Measurements from ENCODE around the gene SYTL3. TPM values are rescaled to one million over a fixed set of nuclear protein-coding genes. Genes with fewer than 3 reads are reported as not detected.

SYTL3 gene
- total and polyA plus RNA-seq, 2 of the 8 experiments (the other 6 are each of a cell fraction or from before 2014, with no cell fraction given) = 0.27 to 0.99 TPM

DNA sequence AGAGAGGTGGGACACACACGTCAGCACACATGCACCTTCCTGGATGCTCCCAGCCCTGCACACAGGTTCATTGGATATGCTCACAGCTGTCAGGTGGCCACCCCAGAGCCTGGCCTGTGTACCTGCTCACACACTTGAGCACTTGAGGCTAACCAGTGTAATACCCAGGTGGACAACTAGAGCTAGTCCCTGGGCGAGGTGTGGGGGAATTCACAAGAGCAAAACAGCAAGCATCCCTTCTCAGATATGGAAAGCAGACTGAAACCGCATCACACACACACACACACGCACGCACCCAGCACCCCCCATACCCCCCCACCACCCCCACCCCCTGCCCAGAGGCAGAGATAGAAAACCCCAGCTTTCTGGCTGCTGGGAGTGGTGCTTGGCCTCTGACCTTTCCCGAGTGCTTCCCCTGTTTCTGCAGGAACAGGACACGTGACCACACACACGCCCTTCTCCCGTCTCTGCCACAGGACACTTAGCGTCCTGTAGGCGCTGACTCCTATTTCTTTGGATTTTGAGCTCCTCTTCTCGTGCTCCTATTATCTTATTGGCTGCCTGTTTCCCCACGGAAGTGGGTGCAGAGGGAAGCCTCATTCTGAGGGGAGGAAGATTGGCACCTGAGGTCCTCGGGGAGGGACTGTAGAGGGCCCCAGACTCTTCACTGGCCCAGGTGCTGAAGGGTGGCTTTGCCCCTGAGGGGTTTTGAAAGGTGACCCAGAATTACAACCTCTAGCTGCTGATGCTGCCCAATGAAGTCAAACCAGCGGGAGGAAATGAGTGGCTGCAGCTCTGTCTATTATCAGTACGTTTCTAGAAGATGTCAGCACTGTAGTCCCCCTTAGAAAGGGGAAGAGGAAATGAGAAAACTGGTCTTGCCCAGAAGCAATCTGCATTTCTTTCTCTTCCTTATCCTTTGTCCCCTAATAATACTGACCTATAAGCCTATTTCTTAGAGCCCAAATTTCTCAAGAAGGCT is 65.8 kb downstream of the SYTL3 start:
- no peak overlapping the region for H3K23ac ChIP-seq (ENCODE audit: insufficient read length)
- TF ChIP-seq ASH2L (IDR thresholded peaks at IDR 0.05; ENCODE audit: low read length) = no peak
- TF ChIP-seq, protein P1, sequence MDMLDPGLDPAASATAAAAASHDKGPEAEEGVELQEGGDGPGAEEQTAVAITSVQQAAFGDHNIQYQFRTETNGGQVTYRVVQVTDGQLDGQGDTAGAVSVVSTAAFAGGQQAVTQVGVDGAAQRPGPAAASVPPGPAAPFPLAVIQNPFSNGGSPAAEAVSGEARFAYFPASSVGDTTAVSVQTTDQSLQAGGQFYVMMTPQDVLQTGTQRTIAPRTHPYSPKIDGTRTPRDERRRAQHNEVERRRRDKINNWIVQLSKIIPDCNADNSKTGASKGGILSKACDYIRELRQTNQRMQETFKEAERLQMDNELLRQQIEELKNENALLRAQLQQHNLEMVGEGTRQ (IDR thresholded peaks at IDR 0.05; ENCODE audit: low read length) = peak; percentile 29; the same call in 1 of the 2 replicates
- no peak overlapping the region for H2BK12ac ChIP-seq (ENCODE audit: low read depth, low read length)
- ChIA-PET POLR2A (ENCODE audit: partially characterized antibody) (interaction anchor here (1.1 to 2.1 kb wide), 5 partner anchors 49 to 104 kb away, joined by 3 to 8 read pairs (median 4); partner anchors contain the start of gene EZR), CTCF (ENCODE audit: partially characterized antibody) (interaction anchor here (0.8 to 4.9 kb wide), 14 partner anchors 8 to 284 kb away, joined by 3 to 37 read pairs (median 4); partner anchors contain the start of gene RSPH3)
- no peak overlapping the region for H3K56ac ChIP-seq (replicated peaks; ENCODE audit: insufficient read length, low read depth, low read length)
- H4K91ac ChIP-seq (replicated peaks; ENCODE audit: insufficient read length, low read length) = no peak overlapping the region
- H2BK20ac ChIP-seq (ENCODE audit: low read length) = no peak overlapping the region
- WGBS, 2 experiments (ENCODE audit: extremely low coverage in 1 of 2, insufficient coverage in 1 of 2, insufficient read length in 1 of 2, insufficient replicate concordance in 2 of 2, low coverage in 1 of 2, low lambda C conversion rate in 2 of 2, missing lambda C conversion rate in 1 of 2) = 78% methylated on average over 13 of the region's 16 CpGs; no CpG with 5 or more reads in 1 of the 2 experiments
- no peak overlapping the region for H3K18ac ChIP-seq (ENCODE audit: extremely low read depth, low read length)
- H3K14ac ChIP-seq (ENCODE audit: insufficient read length) = no peak overlapping the region
- H3K9ac ChIP-seq (replicated peaks in 1 of 4; ENCODE audit: extremely low read depth in 1 of 4, low read depth in 3 of 4, low read length in 3 of 4) = no peak overlapping the region
- no peaks in the 10 kb centered on the region for H3K36me3 ChIP-seq (ENCODE audit: control insufficient read depth in 2 of 4, insufficient read depth in 4 of 4, low read length in 3 of 4)
- no peaks in the 10 kb centered on the region for H3K9me3 ChIP-seq (ENCODE audit: insufficient read depth in 2 of 2, low read depth in 1 of 2, low read length in 1 of 2)
- no peak overlapping the region for H3K4ac ChIP-seq (replicated peaks; ENCODE audit: insufficient read length, low read depth, low read length)
- H3K4me2 ChIP-seq (ENCODE audit: insufficient read depth in 1 of 2, low read depth in 2 of 2, low read length in 2 of 2) = no peak overlapping the region
- H3K27me3 ChIP-seq (replicated peaks in 1 of 4; ENCODE audit: control insufficient read depth in 3 of 4, extremely low read depth in 1 of 4, insufficient read depth in 3 of 4, low read length in 3 of 4) = no peaks in the 10 kb centered on the region
- no peaks in the 10 kb centered on the region for H3K79me1 ChIP-seq (ENCODE audit: low read depth, low read length)
- peaks cover 0 to 2% of the 10 kb centered on the region in 2 experiments for H4K20me1 ChIP-seq (replicated peaks in 1 of 2; ENCODE audit: control insufficient read depth in 1 of 2, insufficient read depth in 2 of 2, low read length in 2 of 2)
- H2BK5ac ChIP-seq (ENCODE audit: low read depth, low read length) = no peak overlapping the region
- no peak for FAIRE-seq
- no peak overlapping the region; the same call in none of the 2 replicates for H4K8ac ChIP-seq (ENCODE audit: extremely low read depth, insufficient read depth, low read length)
- no peak overlapping the region for H2AFZ ChIP-seq (ENCODE audit: low read length)
- no peak overlapping the region for H3K4me3 ChIP-seq (ENCODE audit: extremely low read depth in 1 of 4, insufficient read depth in 2 of 4, low read depth in 3 of 4, low read length in 4 of 4)
- no peaks in the 10 kb centered on the region for H3K79me2 ChIP-seq (ENCODE audit: control insufficient read depth in 1 of 2, insufficient read depth in 2 of 2, low read length in 2 of 2)
- no peak for DNase-seq (ENCODE audit: low read depth in 1 of 2, low spot score in 2 of 2)
- H2BK120ac ChIP-seq (replicated peaks; ENCODE audit: low read depth, low read length) = no peak overlapping the region
- H4K5ac ChIP-seq (ENCODE audit: insufficient read length, low read depth, low read length) = no peak overlapping the region
- H2BK15ac ChIP-seq (ENCODE audit: low read length) = no peak overlapping the region
- no peak overlapping the region for H3K27ac ChIP-seq (ENCODE audit: low read depth, low read length)
- 0 out of 2 replicates have a peak overlapping the region, but pooled peaks have one; percentile 2 for H2AK5ac ChIP-seq (ENCODE audit: low read depth, low read length)
- H3K4me1 ChIP-seq (replicated peaks in 1 of 4; ENCODE audit: control insufficient read depth in 3 of 4, insufficient read depth in 4 of 4, low read length in 3 of 4) = peaks cover 0 to 9% (median 3%) of the 10 kb centered on the region in 4 experiments; a peak in 4 of 7 replicates
- H3K23me2 ChIP-seq (ENCODE audit: low read depth, low read length) = no peaks in the 10 kb centered on the region; the same call in 1 of the 2 replicates
